GM23338 (cell line): ENCODE results near the gene PODN. TPM values are rescaled to one million over a fixed set of nuclear protein-coding genes. Genes with fewer than 3 reads are reported as not detected.
A peak's percentile ranks its signal among the peaks of the same experiment; 100 is the strongest.

Experiments used
- ATAC-seq: fragments of 200-7000 bp; cut with Tn5 transposase; 3 replicates; pipeline ENCODE4 v1.9.1; 2020
- DNase-seq: peaks from one replicate; pipeline ENCODE4 v3.0.0-alpha.2; 2015; ENCODE audit warnings: low spot score
- H2AFZ ChIP-seq: fragments of 200-600 bp; sonication (generic); 2 replicates; pipeline ENCODE4 v1.8.0; 2016; ENCODE audit warnings: antibody characterized with exemption, mild to moderate bottlenecking, moderate library complexity
- H3F3A ChIP-seq: fragments of 200-600 bp; sonication (generic); replicated peaks from 2 replicates; pipeline ENCODE4 v1.8.0; 2017; ENCODE audit warnings: antibody characterized with exemption, mixed run types, low read depth
- H3K27ac ChIP-seq: fragments of 200-600 bp; sonication (generic); 2 replicates; pipeline ENCODE4 v1.6.1; 2016; ENCODE audit warnings: low read depth
- H3K27me3 ChIP-seq: fragments of 200-600 bp; sonication (generic); 2 replicates; pipeline ENCODE4 v1.8.0; 2016; ENCODE audit warnings: mild to moderate bottlenecking, mixed run types, moderate library complexity; ENCODE audit not compliant: insufficient read depth
- H3K36me3 ChIP-seq: fragments of 200-600 bp; sonication (generic); 2 replicates; pipeline ENCODE4 v1.8.0; 2016; ENCODE audit warnings: mild to moderate bottlenecking; ENCODE audit not compliant: insufficient read depth
- H3K4me1 ChIP-seq: fragments of 200-600 bp; sonication (generic); 2 replicates; pipeline ENCODE4 v1.8.0; 2016; ENCODE audit warnings: mild to moderate bottlenecking, moderate library complexity; ENCODE audit not compliant: insufficient read depth
- H3K4me2 ChIP-seq: fragments of 200-600 bp; sonication (generic); 2 replicates; pipeline ENCODE4 v1.7.1; 2017; ENCODE audit warnings: mixed run types
- H3K4me3 ChIP-seq: fragments of 200-600 bp; sonication (generic); 2 replicates; pipeline ENCODE4 v1.6.1; 2016; ENCODE audit warnings: mixed run types
- H3K79me2 ChIP-seq: fragments of 200-600 bp; sonication (generic); replicated peaks from 2 replicates; pipeline ENCODE4 v1.8.0; 2017; ENCODE audit warnings: mild to moderate bottlenecking; ENCODE audit not compliant: insufficient read depth
- H3K9me2 ChIP-seq: fragments of 200-600 bp; sonication (generic); 2 replicates; pipeline ENCODE4 v1.8.0; 2017; ENCODE audit not compliant: insufficient read depth
- H4K20me1 ChIP-seq: fragments of 200-600 bp; sonication (generic); replicated peaks from 2 replicates; pipeline ENCODE4 v1.8.0; 2017; ENCODE audit warnings: mild to moderate bottlenecking; ENCODE audit not compliant: insufficient read depth
- H3K27ac Mint-ChIP-seq: 2 replicates; pipeline ENCODE4 v1.8.0; 2020; ENCODE audit warnings: inconsistent platforms, mild to moderate bottlenecking, moderate library complexity, mixed read lengths
- H3K27me3 Mint-ChIP-seq: 3 replicates; pipeline ENCODE4 v1.8.0; 2022; ENCODE audit warnings: low read depth, mild to moderate bottlenecking, moderate library complexity, mixed read lengths, inconsistent platforms; ENCODE audit not compliant: insufficient read depth, poor library complexity
- H3K36me3 Mint-ChIP-seq: 3 replicates; pipeline ENCODE4 v1.8.0; 2021; ENCODE audit warnings: low read depth, mild to moderate bottlenecking, inconsistent platforms, moderate library complexity, mixed read lengths
- H3K4me1 Mint-ChIP-seq: 3 replicates; pipeline ENCODE4 v1.8.0; 2020; ENCODE audit warnings: mild to moderate bottlenecking, inconsistent platforms, mixed read lengths
- H3K4me3 Mint-ChIP-seq: 3 replicates; pipeline ENCODE4 v1.8.0; 2021; ENCODE audit warnings: moderate library complexity, mild to moderate bottlenecking, inconsistent platforms, mixed read lengths
- H3K9me3 Mint-ChIP-seq: 3 replicates; pipeline ENCODE4 v1.8.0; 2020; ENCODE audit warnings: moderate library complexity, mild to moderate bottlenecking, inconsistent platforms, mixed read lengths
- CREB1 ChIP-seq: fragments of 250-450 bp; sonication (Bioruptor Pico); IDR thresholded peaks from 2 replicates; pipeline ENCODE4 v1.5.0; 2020; ENCODE audit warnings: low read depth, mild to moderate bottlenecking, moderate library complexity
- EZH2 ChIP-seq: fragments of 200-600 bp; sonication (generic); IDR thresholded peaks from one replicate; pipeline ENCODE4 v1.8.0; 2017; ENCODE audit warnings: antibody characterized with exemption, mild to moderate bottlenecking, low read depth; ENCODE audit not compliant: unreplicated experiment
- EZH2phosphoT487 ChIP-seq: fragments of 200-600 bp; sonication (generic); IDR thresholded peaks from one replicate; pipeline ENCODE4 v1.8.1; 2018; ENCODE audit warnings: antibody characterized with exemption; ENCODE audit not compliant: unreplicated experiment
- JUNB ChIP-seq: IDR thresholded peaks from one replicate; pipeline ENCODE4 v1.6.1; 2016; ENCODE audit warnings: antibody characterized with exemption; ENCODE audit not compliant: unreplicated experiment
- NANOG ChIP-seq: IDR thresholded peaks from 2 replicates; pipeline ENCODE4 v1.6.1; 2016; ENCODE audit warnings: antibody characterized with exemption, borderline replicate concordance
- POLR2AphosphoS5 ChIP-seq: IDR thresholded peaks from 2 replicates; pipeline ENCODE4 v1.6.1; 2016; ENCODE audit warnings: antibody characterized with exemption, low read depth
- STAT1 ChIP-seq: IDR thresholded peaks from one replicate; pipeline ENCODE4 v1.6.1; 2016; ENCODE audit warnings: antibody characterized with exemption; ENCODE audit not compliant: unreplicated experiment
- ZNF114 ChIP-seq: fragments of 250-450 bp; sonication (Bioruptor Pico); IDR thresholded peaks from 2 replicates; pipeline ENCODE4 v1.5.0; 2020; ENCODE audit warnings: mild to moderate bottlenecking, moderate library complexity
- ZNF331 ChIP-seq: fragments of 250-450 bp; sonication (Bioruptor Pico); IDR thresholded peaks from 2 replicates; pipeline ENCODE4 v1.5.0; 2020; ENCODE audit warnings: low read depth, mild to moderate bottlenecking, moderate library complexity
- ZNF462 ChIP-seq: fragments of 250-450 bp; sonication (Bioruptor Pico); IDR thresholded peaks from 2 replicates; pipeline ENCODE4 v1.5.0; 2020; ENCODE audit warnings: mild to moderate bottlenecking, moderate library complexity
- polyA plus RNA-seq: library from polyadenylated mRNA; unstranded; fragments of >200 nt; fragmentation: Nextera tagmentation; extraction: Ambion mirVana; gene quantifications from 2 replicates; pipeline ENCODE4 v1.2.1, GENCODE V29; 2016
- total RNA-seq: library from RNA; depleted of rRNA; stranded (reverse); fragments of >200 nt; shearing (Covaris generic); gene quantifications from 2 replicates; pipeline ENCODE4 v1.2.3, GENCODE V29; 2014
- TF ChIP-seq, protein P1 (sequence below): IDR thresholded peaks from one replicate; pipeline ENCODE4 v1.6.1; 2018; ENCODE audit warnings: antibody characterized with exemption; ENCODE audit not compliant: unreplicated experiment
- TF ChIP-seq, protein P2 (sequence below): IDR thresholded peaks from 2 replicates; pipeline ENCODE4 v1.6.1; 2016; ENCODE audit warnings: antibody characterized with exemption
- TF ChIP-seq, protein P3 (sequence below), 2 experiments: fragments of 200-600 bp in 1 of 2; sonication (generic) in 1 of 2; conservative IDR thresholded peaks; 2 replicates each; pipeline versions ENCODE4 v1.5.1 to v1.6.1; 2016 to 2017; ENCODE audit warnings: antibody characterized with exemption in 2 of 2, low read depth in 2 of 2, mild to moderate bottlenecking in 2 of 2, moderate library complexity in 1 of 2

The PODN gene
- total and polyA plus RNA-seq, 2 experiments from 2014 or later: 0.16 to 0.24 TPM

GRCh38 chr1:53048960-53049573 lies 12.9 kb upstream of the PODN start:
- Mint-ChIP-seq H3K4me1 (peaks cover 37% of the 10 kb centered on the region; the same call in 2 of the 3 replicates), H3K9me3 (no peaks in the 10 kb centered on the region), H3K27ac (no peak overlapping the region), H3K27me3 (no peaks in the 10 kb centered on the region), H3K4me3 (no peak overlapping the region), H3K36me3 (no peaks in the 10 kb centered on the region)
- DNase-seq: no peak
- H3K27ac ChIP-seq: no peak overlapping the region
- H3K4me1 ChIP-seq: peaks cover 30% of the 10 kb centered on the region
- no peaks in the 10 kb centered on the region for H3K27me3 ChIP-seq
- TF ChIP-seq, protein P1, sequence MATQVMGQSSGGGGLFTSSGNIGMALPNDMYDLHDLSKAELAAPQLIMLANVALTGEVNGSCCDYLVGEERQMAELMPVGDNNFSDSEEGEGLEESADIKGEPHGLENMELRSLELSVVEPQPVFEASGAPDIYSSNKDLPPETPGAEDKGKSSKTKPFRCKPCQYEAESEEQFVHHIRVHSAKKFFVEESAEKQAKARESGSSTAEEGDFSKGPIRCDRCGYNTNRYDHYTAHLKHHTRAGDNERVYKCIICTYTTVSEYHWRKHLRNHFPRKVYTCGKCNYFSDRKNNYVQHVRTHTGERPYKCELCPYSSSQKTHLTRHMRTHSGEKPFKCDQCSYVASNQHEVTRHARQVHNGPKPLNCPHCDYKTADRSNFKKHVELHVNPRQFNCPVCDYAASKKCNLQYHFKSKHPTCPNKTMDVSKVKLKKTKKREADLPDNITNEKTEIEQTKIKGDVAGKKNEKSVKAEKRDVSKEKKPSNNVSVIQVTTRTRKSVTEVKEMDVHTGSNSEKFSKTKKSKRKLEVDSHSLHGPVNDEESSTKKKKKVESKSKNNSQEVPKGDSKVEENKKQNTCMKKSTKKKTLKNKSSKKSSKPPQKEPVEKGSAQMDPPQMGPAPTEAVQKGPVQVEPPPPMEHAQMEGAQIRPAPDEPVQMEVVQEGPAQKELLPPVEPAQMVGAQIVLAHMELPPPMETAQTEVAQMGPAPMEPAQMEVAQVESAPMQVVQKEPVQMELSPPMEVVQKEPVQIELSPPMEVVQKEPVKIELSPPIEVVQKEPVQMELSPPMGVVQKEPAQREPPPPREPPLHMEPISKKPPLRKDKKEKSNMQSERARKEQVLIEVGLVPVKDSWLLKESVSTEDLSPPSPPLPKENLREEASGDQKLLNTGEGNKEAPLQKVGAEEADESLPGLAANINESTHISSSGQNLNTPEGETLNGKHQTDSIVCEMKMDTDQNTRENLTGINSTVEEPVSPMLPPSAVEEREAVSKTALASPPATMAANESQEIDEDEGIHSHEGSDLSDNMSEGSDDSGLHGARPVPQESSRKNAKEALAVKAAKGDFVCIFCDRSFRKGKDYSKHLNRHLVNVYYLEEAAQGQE: no peak
- TF ChIP-seq CREB1 (no peak), ZNF114 (no peak), EZH2phosphoT487 (no peak), JUNB (no peak), STAT1 (no peak), ZNF462 (CRISPR knock-in tag) (no peak), NANOG (no peak), EZH2 (no peak), POLR2AphosphoS5 (no peak), ZNF331 (CRISPR knock-in tag) (no peak)
- TF ChIP-seq, protein P2, sequence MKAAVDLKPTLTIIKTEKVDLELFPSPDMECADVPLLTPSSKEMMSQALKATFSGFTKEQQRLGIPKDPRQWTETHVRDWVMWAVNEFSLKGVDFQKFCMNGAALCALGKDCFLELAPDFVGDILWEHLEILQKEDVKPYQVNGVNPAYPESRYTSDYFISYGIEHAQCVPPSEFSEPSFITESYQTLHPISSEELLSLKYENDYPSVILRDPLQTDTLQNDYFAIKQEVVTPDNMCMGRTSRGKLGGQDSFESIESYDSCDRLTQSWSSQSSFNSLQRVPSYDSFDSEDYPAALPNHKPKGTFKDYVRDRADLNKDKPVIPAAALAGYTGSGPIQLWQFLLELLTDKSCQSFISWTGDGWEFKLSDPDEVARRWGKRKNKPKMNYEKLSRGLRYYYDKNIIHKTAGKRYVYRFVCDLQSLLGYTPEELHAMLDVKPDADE: no peak
- TF ChIP-seq, protein P3, sequence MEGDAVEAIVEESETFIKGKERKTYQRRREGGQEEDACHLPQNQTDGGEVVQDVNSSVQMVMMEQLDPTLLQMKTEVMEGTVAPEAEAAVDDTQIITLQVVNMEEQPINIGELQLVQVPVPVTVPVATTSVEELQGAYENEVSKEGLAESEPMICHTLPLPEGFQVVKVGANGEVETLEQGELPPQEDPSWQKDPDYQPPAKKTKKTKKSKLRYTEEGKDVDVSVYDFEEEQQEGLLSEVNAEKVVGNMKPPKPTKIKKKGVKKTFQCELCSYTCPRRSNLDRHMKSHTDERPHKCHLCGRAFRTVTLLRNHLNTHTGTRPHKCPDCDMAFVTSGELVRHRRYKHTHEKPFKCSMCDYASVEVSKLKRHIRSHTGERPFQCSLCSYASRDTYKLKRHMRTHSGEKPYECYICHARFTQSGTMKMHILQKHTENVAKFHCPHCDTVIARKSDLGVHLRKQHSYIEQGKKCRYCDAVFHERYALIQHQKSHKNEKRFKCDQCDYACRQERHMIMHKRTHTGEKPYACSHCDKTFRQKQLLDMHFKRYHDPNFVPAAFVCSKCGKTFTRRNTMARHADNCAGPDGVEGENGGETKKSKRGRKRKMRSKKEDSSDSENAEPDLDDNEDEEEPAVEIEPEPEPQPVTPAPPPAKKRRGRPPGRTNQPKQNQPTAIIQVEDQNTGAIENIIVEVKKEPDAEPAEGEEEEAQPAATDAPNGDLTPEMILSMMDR (conservative IDR thresholded peaks at IDR 0.05; ENCODE audit: low read depth in 2 of 2): no peak
- H3K36me3 ChIP-seq: no peaks in the 10 kb centered on the region
- no peaks in the 10 kb centered on the region for H3K79me2 ChIP-seq
- H4K20me1 ChIP-seq: no peaks in the 10 kb centered on the region
- no peak overlapping the region for H3K4me3 ChIP-seq
- H2AFZ ChIP-seq: no peak overlapping the region
- H3F3A ChIP-seq: no peaks in the 10 kb centered on the region
- no peaks in the 10 kb centered on the region for H3K9me2 ChIP-seq
- ATAC-seq: no peak
- H3K4me2 ChIP-seq: peak overlapping the region; percentile 50
